ENCODE measurements around the gene TNXB.
"Not testable (repeated sequence)": the region's sequence is repeated elsewhere in the genome, so short reads cannot be mapped to it uniquely, and the experiment has no call there.

DNA sequence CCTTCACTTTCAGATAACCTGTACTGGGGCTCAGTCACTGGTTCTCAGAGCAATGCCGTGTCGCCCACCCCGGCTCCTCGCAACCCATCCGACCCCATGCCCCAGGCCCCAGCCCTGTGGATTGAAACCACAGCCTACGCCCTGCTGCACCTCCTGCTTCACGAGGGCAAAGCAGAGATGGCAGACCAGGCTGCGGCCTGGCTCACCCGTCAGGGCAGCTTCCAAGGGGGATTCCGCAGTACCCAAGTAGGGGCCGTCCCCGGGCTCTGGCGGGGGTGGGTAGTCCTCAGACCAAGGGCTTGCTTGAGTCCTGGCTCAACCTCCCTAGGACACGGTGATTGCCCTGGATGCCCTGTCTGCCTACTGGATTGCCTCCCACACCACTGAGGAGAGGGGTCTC, 79.6 kb downstream of the TNXB start:
- TF ChIP-seq, protein P1, sequence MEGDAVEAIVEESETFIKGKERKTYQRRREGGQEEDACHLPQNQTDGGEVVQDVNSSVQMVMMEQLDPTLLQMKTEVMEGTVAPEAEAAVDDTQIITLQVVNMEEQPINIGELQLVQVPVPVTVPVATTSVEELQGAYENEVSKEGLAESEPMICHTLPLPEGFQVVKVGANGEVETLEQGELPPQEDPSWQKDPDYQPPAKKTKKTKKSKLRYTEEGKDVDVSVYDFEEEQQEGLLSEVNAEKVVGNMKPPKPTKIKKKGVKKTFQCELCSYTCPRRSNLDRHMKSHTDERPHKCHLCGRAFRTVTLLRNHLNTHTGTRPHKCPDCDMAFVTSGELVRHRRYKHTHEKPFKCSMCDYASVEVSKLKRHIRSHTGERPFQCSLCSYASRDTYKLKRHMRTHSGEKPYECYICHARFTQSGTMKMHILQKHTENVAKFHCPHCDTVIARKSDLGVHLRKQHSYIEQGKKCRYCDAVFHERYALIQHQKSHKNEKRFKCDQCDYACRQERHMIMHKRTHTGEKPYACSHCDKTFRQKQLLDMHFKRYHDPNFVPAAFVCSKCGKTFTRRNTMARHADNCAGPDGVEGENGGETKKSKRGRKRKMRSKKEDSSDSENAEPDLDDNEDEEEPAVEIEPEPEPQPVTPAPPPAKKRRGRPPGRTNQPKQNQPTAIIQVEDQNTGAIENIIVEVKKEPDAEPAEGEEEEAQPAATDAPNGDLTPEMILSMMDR (IDR thresholded peaks at IDR 0.05) = not testable (repeated sequence)
- not testable (repeated sequence) for TF ChIP-seq POLR2A (IDR thresholded peaks at IDR 0.05)
